CD14-positive monocyte (primary cell): Measurements from ENCODE around the gene APOB. TPM values are rescaled to one million over a fixed set of nuclear protein-coding genes. Genes with fewer than 3 reads are reported as not detected.

ENCODE experiments used
- DNase-seq, 3 donors: peaks; one replicate each; pipeline ENCODE4 v3.0.0-alpha.2; 2011 to 2022
- H2AFZ ChIP-seq: 2 replicates; pipeline ENCODE4 v1.6.0; 2012; ENCODE audit warnings: mild to moderate bottlenecking, low read depth, low read length, inconsistent platforms; ENCODE audit not compliant: insufficient read depth, poor library complexity, severe bottlenecking
- H3K27ac ChIP-seq, 2 donors: 1 replicate in 1 of 2; 2 replicates in 1 of 2; pipeline ENCODE4 v1.5.1; 2012 to 2013; ENCODE audit warnings: low read length in 2 of 2, control low read depth in 1 of 2, inconsistent platforms in 1 of 2, low read depth in 1 of 2, mild to moderate bottlenecking in 1 of 2
- H3K27me3 ChIP-seq, 2 donors: one replicate each; pipeline versions ENCODE4 v1.6.0 to v1.6.1; 2011 to 2013; ENCODE audit warnings: low read length in 2 of 2; ENCODE audit not compliant: control insufficient read depth in 2 of 2, insufficient read depth in 2 of 2
- H3K36me3 ChIP-seq, 2 donors: replicated peaks in 1 of 2; 1 replicate in 1 of 2; 2 replicates in 1 of 2; pipeline versions ENCODE4 v1.5.1 to v1.6.1; 2012 to 2013; ENCODE audit warnings: low read length in 2 of 2, control low read depth in 1 of 2, inconsistent platforms in 1 of 2, mild to moderate bottlenecking in 1 of 2; ENCODE audit not compliant: insufficient read depth in 2 of 2, control insufficient read depth in 1 of 2
- H3K4me1 ChIP-seq, 2 donors: 1 replicate in 1 of 2; 2 replicates in 1 of 2; pipeline versions ENCODE4 v1.5.1 to v1.6.1; 2012 to 2013; ENCODE audit warnings: low read length in 2 of 2, control low read depth in 1 of 2, inconsistent platforms in 1 of 2, mild to moderate bottlenecking in 1 of 2, moderate library complexity in 1 of 2; ENCODE audit not compliant: insufficient read depth in 2 of 2, control insufficient read depth in 1 of 2
- H3K4me2 ChIP-seq: replicated peaks from 2 replicates; pipeline ENCODE3; 2012; ENCODE audit warnings: low read length, moderate library complexity, mild to moderate bottlenecking; ENCODE audit not compliant: poor library complexity, severe bottlenecking; ENCODE audit errors: extremely low read depth
- H3K4me3 ChIP-seq, 3 experiments: fragments of 200-600 bp in 1 of 3; sonication (generic) in 1 of 3; replicated peaks in 1 of 3; 1 replicate in 2 of 3; 2 replicates in 1 of 3; pipeline ENCODE4 v1.5.1; 2011 to 2013; ENCODE audit warnings: low read length in 3 of 3, mild to moderate bottlenecking in 3 of 3, control low read depth in 2 of 3, low read depth in 2 of 3, inconsistent platforms in 1 of 3, moderate library complexity in 1 of 3
- H3K79me2 ChIP-seq: 2 replicates; pipeline ENCODE4 v1.6.0; 2012; ENCODE audit warnings: mild to moderate bottlenecking, control low read depth, inconsistent platforms, low read length, moderate library complexity; ENCODE audit not compliant: insufficient read depth
- H3K9ac ChIP-seq: 2 replicates; pipeline ENCODE4 v1.6.0; 2017; ENCODE audit warnings: low read length, mild to moderate bottlenecking; ENCODE audit not compliant: insufficient read depth, poor library complexity, severe bottlenecking
- H3K9me3 ChIP-seq, 2 donors: replicated peaks in 1 of 2; 1 replicate in 1 of 2; 2 replicates in 1 of 2; pipeline versions ENCODE4 v1.5.1 to v1.6.1; 2012 to 2013; ENCODE audit warnings: low read length in 2 of 2, control low read depth in 1 of 2; ENCODE audit not compliant: control insufficient read depth in 1 of 2, insufficient read depth in 1 of 2
- H4K20me1 ChIP-seq: 2 replicates; pipeline ENCODE4 v1.6.0; 2012; ENCODE audit warnings: mild to moderate bottlenecking, low read length, control low read depth, moderate library complexity; ENCODE audit not compliant: insufficient read depth
- H3K27ac Mint-ChIP-seq, 7 donors: one replicate each; pipeline ENCODE4 v1.8.0; 2020; ENCODE audit warnings: mild to moderate bottlenecking in 7 of 7, mixed read lengths in 7 of 7, moderate library complexity in 6 of 7, inconsistent platforms in 2 of 7
- H3K27me3 Mint-ChIP-seq, 3 donors: one replicate each; pipeline ENCODE4 v1.8.0; 2021 to 2022; ENCODE audit warnings: low read depth in 3 of 3, mild to moderate bottlenecking in 3 of 3, mixed read lengths in 3 of 3, moderate library complexity in 3 of 3, inconsistent platforms in 1 of 3
- H3K36me3 Mint-ChIP-seq, 2 donors: one replicate each; pipeline ENCODE4 v1.8.0; 2020; ENCODE audit warnings: mixed read lengths in 2 of 2, inconsistent platforms in 1 of 2, mild to moderate bottlenecking in 1 of 2
- H3K4me1 Mint-ChIP-seq: one replicate; pipeline ENCODE4 v1.8.0; 2020; ENCODE audit warnings: mild to moderate bottlenecking, mixed read lengths
- H3K4me3 Mint-ChIP-seq, 2 donors: one replicate each; pipeline ENCODE4 v1.8.0; 2020; ENCODE audit warnings: mild to moderate bottlenecking in 2 of 2, mixed read lengths in 2 of 2, moderate library complexity in 1 of 2
- H3K9me3 Mint-ChIP-seq, 7 donors: one replicate each; pipeline ENCODE4 v1.8.0; 2020 to 2022; ENCODE audit warnings: mixed read lengths in 7 of 7, mild to moderate bottlenecking in 6 of 7, moderate library complexity in 6 of 7, inconsistent platforms in 2 of 7
- CTCF ChIP-seq: fragments of 200-600 bp; IDR thresholded peaks from one replicate; pipeline ENCODE4 v1.8.0; 2022; ENCODE audit warnings: antibody characterized with exemption, mild to moderate bottlenecking
- WGBS: methylation state at CpG from one replicate; pipeline ENCODE4 v1.1.5; 2013; ENCODE audit warnings: missing lambda C conversion rate; ENCODE audit not compliant: insufficient coverage; 5-methylcytosine and 5-hydroxymethylcytosine counted together
- intact Hi-C, 2 donors: fragments of 100-400 bp; cut with micrococcal nuclease; formaldehyde crosslinking; loops; one replicate each; pipeline versions ENCODE4 v1.15.0 to v1.15.1; 2023
- polyA plus RNA-seq, 3 donors: library from polyadenylated mRNA; depleted of rRNA in 1 of 3; unstranded in 2 of 3; stranded (reverse) in 1 of 3; fragments of 300-500 nt in 2 of 3; fragments of >200 nt in 1 of 3; fragmentation: Illumina TruSeq in 2 of 3; gene quantifications; 1 replicate in 2 of 3; 2 replicates in 1 of 3; pipeline ENCODE4 v1.2.3, GENCODE V29; 2012 to 2021

Gene APOB
- polyA plus RNA-seq, 3 donors: 0.02 TPM; not detected in 2

- Histone ChIP-seq H3K27ac (no peak overlapping the region), H3K27me3 (no peaks in the 10 kb centered on the region), H2AFZ (no peak overlapping the region), H3K36me3 (no peaks in the 10 kb centered on the region), H3K9me3 (no peaks in the 10 kb centered on the region), H3K79me2 (no peaks in the 10 kb centered on the region), H3K4me3 (no peak overlapping the region), H3K4me1 (no peaks in the 10 kb centered on the region), H3K9ac (no peak overlapping the region), H4K20me1 (no peaks in the 10 kb centered on the region), H3K4me2 (no peak overlapping the region)
- 100% methylated on average over 3 of the region's 10 CpGs for WGBS
- Mint-ChIP-seq H3K4me3 (no peak overlapping the region), H3K27ac (no peak overlapping the region), H3K27me3 (peaks cover 0 to 2% (median 0%) of the 10 kb centered on the region in 3 donors), H3K9me3 (peaks cover 0 to 2% (median 0%) of the 10 kb centered on the region in 7 donors), H3K4me1 (no peaks in the 10 kb centered on the region), H3K36me3 (no peaks in the 10 kb centered on the region)
- intact Hi-C loops: no loop called here
- no peak for TF ChIP-seq CTCF
- no peak for DNase-seq
Observed at GRCh38 chr2:21004181-21004572, 39.7 kb downstream of the APOB start.

GRCh38 chr2:21003572-21004180 lies 40.2 kb downstream of the APOB start:
- Histone ChIP-seq H2AFZ (no peak overlapping the region), H3K36me3 (no peaks in the 10 kb centered on the region), H3K27me3 (no peaks in the 10 kb centered on the region), H3K27ac (no peak overlapping the region), H3K4me3 (no peak overlapping the region), H4K20me1 (no peaks in the 10 kb centered on the region), H3K9me3 (no peaks in the 10 kb centered on the region), H3K9ac (no peak overlapping the region), H3K79me2 (no peaks in the 10 kb centered on the region), H3K4me2 (no peak overlapping the region), H3K4me1 (no peaks in the 10 kb centered on the region)
- peaks cover 0 to 2% (median 0%) of the 10 kb centered on the region in 3 donors for H3K27me3 Mint-ChIP-seq
- TF ChIP-seq CTCF: no peak
- WGBS: 100% methylated on average over 1 of the region's 2 CpGs
- peaks cover 0 to 1% (median 0%) of the 10 kb centered on the region in 7 donors for H3K9me3 Mint-ChIP-seq
- H3K4me3 Mint-ChIP-seq: no peak overlapping the region
- DNase-seq: no peak
- no peaks in the 10 kb centered on the region for H3K36me3 Mint-ChIP-seq
- intact Hi-C loops: no loop called here
- no peaks in the 10 kb centered on the region for H3K4me1 Mint-ChIP-seq
- H3K27ac Mint-ChIP-seq: no peak overlapping the region
